A673 (cell line): ENCODE data around the gene TCF12.

ENCODE experiments used
- CTCF ChIP-seq: fragments of 300-800, 200-600 bp; sonication (generic); conservative IDR thresholded peaks from 2 replicates; pipeline ENCODE4 v1.5.1; 2017; ENCODE audit warnings: low read depth, mild to moderate bottlenecking, antibody characterized with exemption, low read length, moderate library complexity, mixed read lengths
- EZH2 ChIP-seq: fragments of 200-600 bp; sonication (generic); IDR thresholded peaks from 2 replicates; pipeline ENCODE4 v1.6.1; 2017; ENCODE audit warnings: borderline replicate concordance, low read depth, mild to moderate bottlenecking, mixed read lengths, antibody characterized with exemption, low read length; ENCODE audit not compliant: poor library complexity, severe bottlenecking

- TF ChIP-seq CTCF = no peak
- TF ChIP-seq EZH2 = no peak
These were observed 107.0 kb downstream of the TCF12 start for GRCh38 chr15:57025264-57025926.
